ENCODE data around the gene PDE8B.
A peak's percentile ranks its signal among the peaks of the same experiment; 100 is the strongest.

PDE8B gene

GRCh38 chr5:77177576-77177975 lies 32.9 kb upstream of the PDE8B start:
- no peak overlapping the region for H4K91ac ChIP-seq (ENCODE audit: low read depth, low read length)
- no peak overlapping the region for H3K18ac ChIP-seq (ENCODE audit: low read length)
- H3K27me3 ChIP-seq (ENCODE audit: insufficient read depth, low read length) = peaks cover 25% of the 10 kb centered on the region
- no peaks in the 10 kb centered on the region for H3K79me2 ChIP-seq (ENCODE audit: control insufficient read depth, insufficient read depth, low read length, poor library complexity)
- H2AK5ac ChIP-seq (ENCODE audit: low read length) = no peak overlapping the region
- no peak overlapping the region for H4K12ac ChIP-seq (ENCODE audit: low read depth, low read length)
- H3K9ac ChIP-seq (ENCODE audit: low read length) = no peak overlapping the region
- no peak overlapping the region for H3K14ac ChIP-seq (ENCODE audit: low read length)
- no peak for DNase-seq
- H3K36me3 ChIP-seq (ENCODE audit: control insufficient read depth in 1 of 2, insufficient read depth in 2 of 2, low read length in 2 of 2) = no peaks in the 10 kb centered on the region
- H3K4me2 ChIP-seq (ENCODE audit: low read length) = no peak overlapping the region
- no peak overlapping the region for H3K27ac ChIP-seq (ENCODE audit: low read depth, low read length)
- H3K9me3 ChIP-seq (ENCODE audit: insufficient read depth, low read depth, low read length) = peaks cover 2% of the 10 kb centered on the region
- no peak overlapping the region for H2BK120ac ChIP-seq (ENCODE audit: insufficient read depth, low read length, poor library complexity)
- peaks cover 7 to 9% of the 10 kb centered on the region in 2 experiments for H3K4me1 ChIP-seq (ENCODE audit: control insufficient read depth in 1 of 2, insufficient read depth in 2 of 2, low read length in 2 of 2)
- no peak overlapping the region for H2BK5ac ChIP-seq (ENCODE audit: low read depth, low read length, poor library complexity)
- H3K23ac ChIP-seq (ENCODE audit: low read length) = no peak overlapping the region
- WGBS (ENCODE audit: extremely low coverage, insufficient coverage, insufficient read length) = no CpG with 5 or more reads among the region's 5 CpGs
- H3K4ac ChIP-seq (ENCODE audit: low read depth, low read length) = no peak overlapping the region
- no peak overlapping the region for H3K4me3 ChIP-seq (ENCODE audit: low read depth, low read length)
- no peak overlapping the region for H2BK12ac ChIP-seq (ENCODE audit: low read length)
- peaks cover 2% of the 10 kb centered on the region for H3K79me1 ChIP-seq (ENCODE audit: low read length)
- H2AFZ ChIP-seq (ENCODE audit: insufficient read depth, low read length, poor library complexity) = no peak overlapping the region
- H4K8ac ChIP-seq (ENCODE audit: low read depth, low read length) = no peak overlapping the region

- Histone ChIP-seq H3K9ac (ENCODE audit: low read length) (no peak overlapping the region), H3K4me1 (ENCODE audit: control insufficient read depth in 1 of 2, insufficient read depth in 2 of 2, low read length in 2 of 2) (peaks cover 7 to 9% of the 10 kb centered on the region in 2 experiments), H4K12ac (ENCODE audit: low read depth, low read length) (no peak overlapping the region), H3K36me3 (ENCODE audit: control insufficient read depth in 1 of 2, insufficient read depth in 2 of 2, low read length in 2 of 2) (no peaks in the 10 kb centered on the region), H3K14ac (ENCODE audit: low read length) (peak overlapping the region; percentile 12), H2AFZ (ENCODE audit: insufficient read depth, low read length, poor library complexity) (peak overlapping the region; percentile 63), H4K91ac (ENCODE audit: low read depth, low read length) (no peak overlapping the region), H3K27ac (ENCODE audit: low read depth, low read length) (no peak overlapping the region), H3K4ac (ENCODE audit: low read depth, low read length) (no peak overlapping the region), H3K9me3 (ENCODE audit: insufficient read depth, low read depth, low read length) (peaks cover 2% of the 10 kb centered on the region), H3K4me2 (ENCODE audit: low read length) (peak overlapping the region; percentile 77), H4K8ac (ENCODE audit: low read depth, low read length) (no peak overlapping the region), H3K18ac (ENCODE audit: low read length) (no peak overlapping the region), H2AK5ac (ENCODE audit: low read length) (no peak overlapping the region), H3K4me3 (ENCODE audit: low read depth, low read length) (peak overlapping the region; percentile 62), H2BK12ac (ENCODE audit: low read length) (no peak overlapping the region), H3K27me3 (ENCODE audit: insufficient read depth, low read length) (peaks cover 25% of the 10 kb centered on the region), H3K79me2 (ENCODE audit: control insufficient read depth, insufficient read depth, low read length, poor library complexity) (no peaks in the 10 kb centered on the region), H3K23ac (ENCODE audit: low read length) (no peak overlapping the region), H3K79me1 (ENCODE audit: low read length) (peaks cover 2% of the 10 kb centered on the region), H2BK5ac (ENCODE audit: low read depth, low read length, poor library complexity) (no peak overlapping the region), H2BK120ac (ENCODE audit: insufficient read depth, low read length, poor library complexity) (no peak overlapping the region)
- WGBS (ENCODE audit: extremely low coverage, insufficient coverage, insufficient read length) = no CpG with 5 or more reads among the region's 69 CpGs
- DNase-seq = no peak
Measured at GRCh38 chr5:77180167-77181081, 30.1 kb upstream of the PDE8B start.

- H2BK12ac ChIP-seq (ENCODE audit: low read length) = no peak overlapping the region
- no peak overlapping the region for H4K8ac ChIP-seq (ENCODE audit: low read depth, low read length)
- H3K4me3 ChIP-seq (ENCODE audit: low read depth, low read length) = no peak overlapping the region
- no peaks in the 10 kb centered on the region for H3K79me2 ChIP-seq (ENCODE audit: control insufficient read depth, insufficient read depth, low read length, poor library complexity)
- no peak overlapping the region for H3K4ac ChIP-seq (ENCODE audit: low read depth, low read length)
- WGBS (ENCODE audit: extremely low coverage, insufficient coverage, insufficient read length) = no CpG with 5 or more reads among the region's 15 CpGs
- H3K18ac ChIP-seq (ENCODE audit: low read length) = no peak overlapping the region
- H3K9me3 ChIP-seq (ENCODE audit: insufficient read depth, low read depth, low read length) = no peaks in the 10 kb centered on the region
- H3K27ac ChIP-seq (ENCODE audit: low read depth, low read length) = no peak overlapping the region
- H2AK5ac ChIP-seq (ENCODE audit: low read length) = no peak overlapping the region
- H3K79me1 ChIP-seq (ENCODE audit: low read length) = peaks cover 2% of the 10 kb centered on the region
- H3K14ac ChIP-seq (ENCODE audit: low read length) = no peak overlapping the region
- no peak for DNase-seq
- H3K36me3 ChIP-seq (ENCODE audit: control insufficient read depth in 1 of 2, insufficient read depth in 2 of 2, low read length in 2 of 2) = no peaks in the 10 kb centered on the region
- H3K4me1 ChIP-seq (ENCODE audit: control insufficient read depth in 1 of 2, insufficient read depth in 2 of 2, low read length in 2 of 2) = peaks cover 7 to 9% of the 10 kb centered on the region in 2 experiments
- H2AFZ ChIP-seq (ENCODE audit: insufficient read depth, low read length, poor library complexity) = no peak overlapping the region
- no peak overlapping the region for H2BK5ac ChIP-seq (ENCODE audit: low read depth, low read length, poor library complexity)
- peaks cover 25% of the 10 kb centered on the region for H3K27me3 ChIP-seq (ENCODE audit: insufficient read depth, low read length)
- H4K12ac ChIP-seq (ENCODE audit: low read depth, low read length) = no peak overlapping the region
- H3K4me2 ChIP-seq (ENCODE audit: low read length) = peak overlapping the region; percentile 11
- H2BK120ac ChIP-seq (ENCODE audit: insufficient read depth, low read length, poor library complexity) = no peak overlapping the region
- peak overlapping the region; percentile 14 for H3K23ac ChIP-seq (ENCODE audit: low read length)
- no peak overlapping the region for H3K9ac ChIP-seq (ENCODE audit: low read length)
- H4K91ac ChIP-seq (ENCODE audit: low read depth, low read length) = no peak overlapping the region
Measured at GRCh38 chr5:77181173-77181572, 29.3 kb upstream of the PDE8B start.

- Histone ChIP-seq H3K9me3 (ENCODE audit: insufficient read depth, low read depth, low read length) (no peaks in the 10 kb centered on the region), H4K8ac (ENCODE audit: low read depth, low read length) (no peak overlapping the region), H3K79me1 (ENCODE audit: low read length) (peaks cover 2% of the 10 kb centered on the region), H3K4me3 (ENCODE audit: low read depth, low read length) (no peak overlapping the region), H3K79me2 (ENCODE audit: control insufficient read depth, insufficient read depth, low read length, poor library complexity) (no peaks in the 10 kb centered on the region), H3K27ac (ENCODE audit: low read depth, low read length) (no peak overlapping the region), H2AK5ac (ENCODE audit: low read length) (no peak overlapping the region), H2BK120ac (ENCODE audit: insufficient read depth, low read length, poor library complexity) (no peak overlapping the region), H2BK12ac (ENCODE audit: low read length) (no peak overlapping the region), H3K18ac (ENCODE audit: low read length) (no peak overlapping the region), H2AFZ (ENCODE audit: insufficient read depth, low read length, poor library complexity) (no peak overlapping the region), H3K9ac (ENCODE audit: low read length) (no peak overlapping the region), H3K14ac (ENCODE audit: low read length) (no peak overlapping the region), H3K23ac (ENCODE audit: low read length) (no peak overlapping the region), H3K4me2 (ENCODE audit: low read length) (no peak overlapping the region), H3K4me1 (ENCODE audit: control insufficient read depth in 1 of 2, insufficient read depth in 2 of 2, low read length in 2 of 2) (peaks cover 7 to 9% of the 10 kb centered on the region in 2 experiments), H4K12ac (ENCODE audit: low read depth, low read length) (no peak overlapping the region), H2BK5ac (ENCODE audit: low read depth, low read length, poor library complexity) (no peak overlapping the region), H3K36me3 (ENCODE audit: control insufficient read depth in 1 of 2, insufficient read depth in 2 of 2, low read length in 2 of 2) (no peaks in the 10 kb centered on the region), H3K4ac (ENCODE audit: low read depth, low read length) (no peak overlapping the region), H4K91ac (ENCODE audit: low read depth, low read length) (no peak overlapping the region), H3K27me3 (ENCODE audit: insufficient read depth, low read length) (peaks cover 25% of the 10 kb centered on the region)
- no peak for DNase-seq
- no CpG with 5 or more reads among the region's 15 CpGs for whole genome bisulfite sequencing (ENCODE audit: extremely low coverage, insufficient coverage, insufficient read length)
Measured at GRCh38 chr5:77181596-77182304, 28.7 kb upstream of the PDE8B start.

Measured in trophoblast cell (in vitro differentiated cells and primary cell).